GM23338 (cell line): Measurements from ENCODE around the gene MYOM3. TPM values are rescaled to one million over a fixed set of nuclear protein-coding genes. Genes with fewer than 3 reads are reported as not detected.

Source experiments
- ATAC-seq: fragments of 200-7000 bp; cut with Tn5 transposase; 3 replicates; pipeline ENCODE4 v1.9.1; 2020
- DNase-seq: peaks from one replicate; pipeline ENCODE4 v3.0.0-alpha.2; 2015; ENCODE audit warnings: low spot score
- H2AFZ ChIP-seq: fragments of 200-600 bp; sonication (generic); 2 replicates; pipeline ENCODE4 v1.8.0; 2016; ENCODE audit warnings: antibody characterized with exemption, mild to moderate bottlenecking, moderate library complexity
- H3F3A ChIP-seq: fragments of 200-600 bp; sonication (generic); replicated peaks from 2 replicates; pipeline ENCODE4 v1.8.0; 2017; ENCODE audit warnings: antibody characterized with exemption, mixed run types, low read depth
- H3K27ac ChIP-seq: fragments of 200-600 bp; sonication (generic); 2 replicates; pipeline ENCODE4 v1.6.1; 2016; ENCODE audit warnings: low read depth
- H3K27me3 ChIP-seq: fragments of 200-600 bp; sonication (generic); 2 replicates; pipeline ENCODE4 v1.8.0; 2016; ENCODE audit warnings: mild to moderate bottlenecking, mixed run types, moderate library complexity; ENCODE audit not compliant: insufficient read depth
- H3K36me3 ChIP-seq: fragments of 200-600 bp; sonication (generic); 2 replicates; pipeline ENCODE4 v1.8.0; 2016; ENCODE audit warnings: mild to moderate bottlenecking; ENCODE audit not compliant: insufficient read depth
- H3K4me1 ChIP-seq: fragments of 200-600 bp; sonication (generic); 2 replicates; pipeline ENCODE4 v1.8.0; 2016; ENCODE audit warnings: mild to moderate bottlenecking, moderate library complexity; ENCODE audit not compliant: insufficient read depth
- H3K4me2 ChIP-seq: fragments of 200-600 bp; sonication (generic); 2 replicates; pipeline ENCODE4 v1.7.1; 2017; ENCODE audit warnings: mixed run types
- H3K4me3 ChIP-seq: fragments of 200-600 bp; sonication (generic); 2 replicates; pipeline ENCODE4 v1.6.1; 2016; ENCODE audit warnings: mixed run types
- H3K79me2 ChIP-seq: fragments of 200-600 bp; sonication (generic); replicated peaks from 2 replicates; pipeline ENCODE4 v1.8.0; 2017; ENCODE audit warnings: mild to moderate bottlenecking; ENCODE audit not compliant: insufficient read depth
- H3K9me2 ChIP-seq: fragments of 200-600 bp; sonication (generic); 2 replicates; pipeline ENCODE4 v1.8.0; 2017; ENCODE audit not compliant: insufficient read depth
- H4K20me1 ChIP-seq: fragments of 200-600 bp; sonication (generic); replicated peaks from 2 replicates; pipeline ENCODE4 v1.8.0; 2017; ENCODE audit warnings: mild to moderate bottlenecking; ENCODE audit not compliant: insufficient read depth
- H3K27ac Mint-ChIP-seq: 2 replicates; pipeline ENCODE4 v1.8.0; 2020; ENCODE audit warnings: inconsistent platforms, mild to moderate bottlenecking, moderate library complexity, mixed read lengths
- H3K27me3 Mint-ChIP-seq: 3 replicates; pipeline ENCODE4 v1.8.0; 2022; ENCODE audit warnings: low read depth, mild to moderate bottlenecking, moderate library complexity, mixed read lengths, inconsistent platforms; ENCODE audit not compliant: insufficient read depth, poor library complexity
- H3K36me3 Mint-ChIP-seq: 3 replicates; pipeline ENCODE4 v1.8.0; 2021; ENCODE audit warnings: low read depth, mild to moderate bottlenecking, inconsistent platforms, moderate library complexity, mixed read lengths
- H3K4me1 Mint-ChIP-seq: 3 replicates; pipeline ENCODE4 v1.8.0; 2020; ENCODE audit warnings: mild to moderate bottlenecking, inconsistent platforms, mixed read lengths
- H3K4me3 Mint-ChIP-seq: 3 replicates; pipeline ENCODE4 v1.8.0; 2021; ENCODE audit warnings: moderate library complexity, mild to moderate bottlenecking, inconsistent platforms, mixed read lengths
- H3K9me3 Mint-ChIP-seq: 3 replicates; pipeline ENCODE4 v1.8.0; 2020; ENCODE audit warnings: moderate library complexity, mild to moderate bottlenecking, inconsistent platforms, mixed read lengths
- CREB1 ChIP-seq: fragments of 250-450 bp; sonication (Bioruptor Pico); IDR thresholded peaks from 2 replicates; pipeline ENCODE4 v1.5.0; 2020; ENCODE audit warnings: low read depth, mild to moderate bottlenecking, moderate library complexity
- EZH2 ChIP-seq: fragments of 200-600 bp; sonication (generic); IDR thresholded peaks from one replicate; pipeline ENCODE4 v1.8.0; 2017; ENCODE audit warnings: antibody characterized with exemption, mild to moderate bottlenecking, low read depth; ENCODE audit not compliant: unreplicated experiment
- EZH2phosphoT487 ChIP-seq: fragments of 200-600 bp; sonication (generic); IDR thresholded peaks from one replicate; pipeline ENCODE4 v1.8.1; 2018; ENCODE audit warnings: antibody characterized with exemption; ENCODE audit not compliant: unreplicated experiment
- JUNB ChIP-seq: IDR thresholded peaks from one replicate; pipeline ENCODE4 v1.6.1; 2016; ENCODE audit warnings: antibody characterized with exemption; ENCODE audit not compliant: unreplicated experiment
- NANOG ChIP-seq: IDR thresholded peaks from 2 replicates; pipeline ENCODE4 v1.6.1; 2016; ENCODE audit warnings: antibody characterized with exemption, borderline replicate concordance
- POLR2AphosphoS5 ChIP-seq: IDR thresholded peaks from 2 replicates; pipeline ENCODE4 v1.6.1; 2016; ENCODE audit warnings: antibody characterized with exemption, low read depth
- REST ChIP-seq: IDR thresholded peaks from one replicate; pipeline ENCODE4 v1.6.1; 2018; ENCODE audit warnings: antibody characterized with exemption; ENCODE audit not compliant: unreplicated experiment
- STAT1 ChIP-seq: IDR thresholded peaks from one replicate; pipeline ENCODE4 v1.6.1; 2016; ENCODE audit warnings: antibody characterized with exemption; ENCODE audit not compliant: unreplicated experiment
- ZNF114 ChIP-seq: fragments of 250-450 bp; sonication (Bioruptor Pico); IDR thresholded peaks from 2 replicates; pipeline ENCODE4 v1.5.0; 2020; ENCODE audit warnings: mild to moderate bottlenecking, moderate library complexity
- ZNF331 ChIP-seq: fragments of 250-450 bp; sonication (Bioruptor Pico); IDR thresholded peaks from 2 replicates; pipeline ENCODE4 v1.5.0; 2020; ENCODE audit warnings: low read depth, mild to moderate bottlenecking, moderate library complexity
- ZNF462 ChIP-seq: fragments of 250-450 bp; sonication (Bioruptor Pico); IDR thresholded peaks from 2 replicates; pipeline ENCODE4 v1.5.0; 2020; ENCODE audit warnings: mild to moderate bottlenecking, moderate library complexity
- polyA plus RNA-seq: library from polyadenylated mRNA; unstranded; fragments of >200 nt; fragmentation: Nextera tagmentation; extraction: Ambion mirVana; gene quantifications from 2 replicates; pipeline ENCODE4 v1.2.1, GENCODE V29; 2016
- total RNA-seq: library from RNA; depleted of rRNA; stranded (reverse); fragments of >200 nt; shearing (Covaris generic); gene quantifications from 2 replicates; pipeline ENCODE4 v1.2.3, GENCODE V29; 2014
- TF ChIP-seq, protein P1 (sequence below): IDR thresholded peaks from 2 replicates; pipeline ENCODE4 v1.6.1; 2016; ENCODE audit warnings: antibody characterized with exemption
- TF ChIP-seq, protein P2 (sequence below), 2 experiments: fragments of 200-600 bp in 1 of 2; sonication (generic) in 1 of 2; conservative IDR thresholded peaks; 2 replicates each; pipeline versions ENCODE4 v1.5.1 to v1.6.1; 2016 to 2017; ENCODE audit warnings: antibody characterized with exemption in 2 of 2, low read depth in 2 of 2, mild to moderate bottlenecking in 2 of 2, moderate library complexity in 1 of 2

MYOM3 gene
- total and polyA plus RNA-seq, 2 experiments from 2014 or later: not detected

GRCh38 chr1:24015221-24016210 is 96.4 kb downstream of the MYOM3 start:
- H3K36me3 Mint-ChIP-seq: no peaks in the 10 kb centered on the region
- no peak for ATAC-seq
- no peak for DNase-seq

More at GRCh38 chr1:24015221-24016210, 96.4 kb downstream of the MYOM3 start:
- Histone ChIP-seq H3K4me2 (no peak overlapping the region), H3F3A (no peaks in the 10 kb centered on the region), H3K4me1 (no peaks in the 10 kb centered on the region), H3K9me2 (no peaks in the 10 kb centered on the region), H3K27ac (no peak overlapping the region), H3K36me3 (no peaks in the 10 kb centered on the region), H3K4me3 (no peak overlapping the region), H2AFZ (no peak overlapping the region), H4K20me1 (no peaks in the 10 kb centered on the region), H3K27me3 (no peaks in the 10 kb centered on the region), H3K79me2 (no peaks in the 10 kb centered on the region)
- no peaks in the 10 kb centered on the region for H3K9me3 Mint-ChIP-seq
- H3K27me3 Mint-ChIP-seq: no peaks in the 10 kb centered on the region
- H3K4me3 Mint-ChIP-seq: no peak overlapping the region
- H3K4me1 Mint-ChIP-seq: peaks cover 5% of the 10 kb centered on the region; the same call in 1 of the 3 replicates
- no peak overlapping the region for H3K27ac Mint-ChIP-seq
- TF ChIP-seq ZNF331: no peak
- no peak for TF ChIP-seq EZH2phosphoT487
- TF ChIP-seq REST: no peak
- TF ChIP-seq, protein P1, sequence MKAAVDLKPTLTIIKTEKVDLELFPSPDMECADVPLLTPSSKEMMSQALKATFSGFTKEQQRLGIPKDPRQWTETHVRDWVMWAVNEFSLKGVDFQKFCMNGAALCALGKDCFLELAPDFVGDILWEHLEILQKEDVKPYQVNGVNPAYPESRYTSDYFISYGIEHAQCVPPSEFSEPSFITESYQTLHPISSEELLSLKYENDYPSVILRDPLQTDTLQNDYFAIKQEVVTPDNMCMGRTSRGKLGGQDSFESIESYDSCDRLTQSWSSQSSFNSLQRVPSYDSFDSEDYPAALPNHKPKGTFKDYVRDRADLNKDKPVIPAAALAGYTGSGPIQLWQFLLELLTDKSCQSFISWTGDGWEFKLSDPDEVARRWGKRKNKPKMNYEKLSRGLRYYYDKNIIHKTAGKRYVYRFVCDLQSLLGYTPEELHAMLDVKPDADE: no peak
- no peak for TF ChIP-seq ZNF114 (CRISPR knock-in tag)
- TF ChIP-seq POLR2AphosphoS5: no peak
- TF ChIP-seq, protein P2, sequence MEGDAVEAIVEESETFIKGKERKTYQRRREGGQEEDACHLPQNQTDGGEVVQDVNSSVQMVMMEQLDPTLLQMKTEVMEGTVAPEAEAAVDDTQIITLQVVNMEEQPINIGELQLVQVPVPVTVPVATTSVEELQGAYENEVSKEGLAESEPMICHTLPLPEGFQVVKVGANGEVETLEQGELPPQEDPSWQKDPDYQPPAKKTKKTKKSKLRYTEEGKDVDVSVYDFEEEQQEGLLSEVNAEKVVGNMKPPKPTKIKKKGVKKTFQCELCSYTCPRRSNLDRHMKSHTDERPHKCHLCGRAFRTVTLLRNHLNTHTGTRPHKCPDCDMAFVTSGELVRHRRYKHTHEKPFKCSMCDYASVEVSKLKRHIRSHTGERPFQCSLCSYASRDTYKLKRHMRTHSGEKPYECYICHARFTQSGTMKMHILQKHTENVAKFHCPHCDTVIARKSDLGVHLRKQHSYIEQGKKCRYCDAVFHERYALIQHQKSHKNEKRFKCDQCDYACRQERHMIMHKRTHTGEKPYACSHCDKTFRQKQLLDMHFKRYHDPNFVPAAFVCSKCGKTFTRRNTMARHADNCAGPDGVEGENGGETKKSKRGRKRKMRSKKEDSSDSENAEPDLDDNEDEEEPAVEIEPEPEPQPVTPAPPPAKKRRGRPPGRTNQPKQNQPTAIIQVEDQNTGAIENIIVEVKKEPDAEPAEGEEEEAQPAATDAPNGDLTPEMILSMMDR (conservative IDR thresholded peaks at IDR 0.05; ENCODE audit: low read depth in 2 of 2): no peak
- no peak for TF ChIP-seq STAT1
- no peak for TF ChIP-seq NANOG
- no peak for TF ChIP-seq CREB1 (CRISPR knock-in tag)
- TF ChIP-seq EZH2: no peak
- TF ChIP-seq ZNF462 (CRISPR knock-in tag): no peak
- TF ChIP-seq JUNB: no peak
